Liver (tissue), 3 donors: ENCODE data around the gene SLC16A6.

Source experiments
- FOXA1 ChIP-seq: IDR thresholded peaks from 2 replicates; pipeline ENCODE4 v1.6.1; 2016; ENCODE audit warnings: antibody characterized with exemption
- HNF4A ChIP-seq, 2 donors: conservative IDR thresholded peaks; 2 replicates each; pipeline ENCODE4 v1.6.1; 2016; ENCODE audit warnings: antibody characterized with exemption in 2 of 2, mild to moderate bottlenecking in 2 of 2
- HNF4G ChIP-seq: IDR thresholded peaks from 2 replicates; pipeline ENCODE4 v1.6.1; 2016; ENCODE audit warnings: antibody characterized with exemption
- JUND ChIP-seq, 2 donors: IDR thresholded peaks; 2 replicates each; pipeline ENCODE4 v1.6.1; 2016; ENCODE audit warnings: antibody characterized with exemption in 2 of 2
- NR2F2 ChIP-seq: IDR thresholded peaks from 2 replicates; pipeline ENCODE4 v1.6.1; 2016; ENCODE audit warnings: antibody characterized with exemption
- RAD21 ChIP-seq, 2 donors: IDR thresholded peaks; 2 replicates each; pipeline ENCODE4 v1.6.1; 2016; ENCODE audit warnings: antibody characterized with exemption in 2 of 2, mild to moderate bottlenecking in 2 of 2
- TAF1 ChIP-seq: conservative IDR thresholded peaks from 2 replicates; pipeline ENCODE4 v1.6.1; 2016; ENCODE audit warnings: antibody characterized with exemption, mild to moderate bottlenecking
- YY1 ChIP-seq: IDR thresholded peaks from 2 replicates; pipeline ENCODE4 v1.6.1; 2016; ENCODE audit warnings: antibody characterized with exemption, mild to moderate bottlenecking
- TF ChIP-seq, protein P1 (sequence below): fragments of 150-350 bp; IDR thresholded peaks from 2 replicates; pipeline ENCODE4 v1.5.1; 2017; ENCODE audit warnings: improper control_type of control experiment, low read depth, low read length; ENCODE audit not compliant: missing input control
- TF ChIP-seq, protein P2 (sequence below): IDR thresholded peaks from 2 replicates; pipeline ENCODE4 v1.6.1; 2016; ENCODE audit warnings: antibody characterized with exemption
- TF ChIP-seq, protein P3 (sequence below): IDR thresholded peaks from 2 replicates; pipeline ENCODE4 v1.6.1; 2016; ENCODE audit warnings: antibody characterized with exemption, mild to moderate bottlenecking
- TF ChIP-seq, protein P4 (sequence below): IDR thresholded peaks from 2 replicates; pipeline ENCODE4 v1.6.1; 2016; ENCODE audit warnings: antibody characterized with exemption
- TF ChIP-seq, protein P5 (sequence below): IDR thresholded peaks from 2 replicates; pipeline ENCODE4 v1.6.1; 2016; ENCODE audit warnings: antibody characterized with exemption
- donor health status: healthy.
- donor health status: healthy.

DNA sequence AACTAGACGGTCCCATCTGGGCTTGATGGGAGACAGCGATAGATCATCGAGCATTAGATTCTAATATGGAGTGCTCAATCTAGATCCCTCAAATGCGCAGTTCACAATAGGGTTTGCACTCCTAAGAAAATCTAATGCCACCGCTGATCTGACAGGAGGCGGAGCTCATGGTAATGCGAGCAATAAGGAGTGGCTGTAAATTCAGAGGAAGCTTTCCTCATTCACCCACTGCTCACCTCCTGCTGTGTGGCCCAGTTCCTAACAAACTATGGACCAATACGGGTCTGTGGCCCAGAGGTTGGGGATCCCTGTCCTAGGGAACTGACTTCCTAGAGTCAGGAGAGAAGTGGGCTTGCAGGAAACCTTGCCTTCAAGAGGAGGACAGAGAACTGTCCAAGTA, 68.3 kb downstream of the SLC16A6 start:
- TF ChIP-seq, protein P1, sequence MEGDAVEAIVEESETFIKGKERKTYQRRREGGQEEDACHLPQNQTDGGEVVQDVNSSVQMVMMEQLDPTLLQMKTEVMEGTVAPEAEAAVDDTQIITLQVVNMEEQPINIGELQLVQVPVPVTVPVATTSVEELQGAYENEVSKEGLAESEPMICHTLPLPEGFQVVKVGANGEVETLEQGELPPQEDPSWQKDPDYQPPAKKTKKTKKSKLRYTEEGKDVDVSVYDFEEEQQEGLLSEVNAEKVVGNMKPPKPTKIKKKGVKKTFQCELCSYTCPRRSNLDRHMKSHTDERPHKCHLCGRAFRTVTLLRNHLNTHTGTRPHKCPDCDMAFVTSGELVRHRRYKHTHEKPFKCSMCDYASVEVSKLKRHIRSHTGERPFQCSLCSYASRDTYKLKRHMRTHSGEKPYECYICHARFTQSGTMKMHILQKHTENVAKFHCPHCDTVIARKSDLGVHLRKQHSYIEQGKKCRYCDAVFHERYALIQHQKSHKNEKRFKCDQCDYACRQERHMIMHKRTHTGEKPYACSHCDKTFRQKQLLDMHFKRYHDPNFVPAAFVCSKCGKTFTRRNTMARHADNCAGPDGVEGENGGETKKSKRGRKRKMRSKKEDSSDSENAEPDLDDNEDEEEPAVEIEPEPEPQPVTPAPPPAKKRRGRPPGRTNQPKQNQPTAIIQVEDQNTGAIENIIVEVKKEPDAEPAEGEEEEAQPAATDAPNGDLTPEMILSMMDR: no peak
- TF ChIP-seq, protein P2, sequence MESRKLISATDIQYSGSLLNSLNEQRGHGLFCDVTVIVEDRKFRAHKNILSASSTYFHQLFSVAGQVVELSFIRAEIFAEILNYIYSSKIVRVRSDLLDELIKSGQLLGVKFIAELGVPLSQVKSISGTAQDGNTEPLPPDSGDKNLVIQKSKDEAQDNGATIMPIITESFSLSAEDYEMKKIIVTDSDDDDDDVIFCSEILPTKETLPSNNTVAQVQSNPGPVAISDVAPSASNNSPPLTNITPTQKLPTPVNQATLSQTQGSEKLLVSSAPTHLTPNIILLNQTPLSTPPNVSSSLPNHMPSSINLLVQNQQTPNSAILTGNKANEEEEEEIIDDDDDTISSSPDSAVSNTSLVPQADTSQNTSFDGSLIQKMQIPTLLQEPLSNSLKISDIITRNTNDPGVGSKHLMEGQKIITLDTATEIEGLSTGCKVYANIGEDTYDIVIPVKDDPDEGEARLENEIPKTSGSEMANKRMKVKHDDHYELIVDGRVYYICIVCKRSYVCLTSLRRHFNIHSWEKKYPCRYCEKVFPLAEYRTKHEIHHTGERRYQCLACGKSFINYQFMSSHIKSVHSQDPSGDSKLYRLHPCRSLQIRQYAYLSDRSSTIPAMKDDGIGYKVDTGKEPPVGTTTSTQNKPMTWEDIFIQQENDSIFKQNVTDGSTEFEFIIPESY: no peak
- no peak for TF ChIP-seq TAF1
- no peak for TF ChIP-seq YY1
- TF ChIP-seq, protein P3, sequence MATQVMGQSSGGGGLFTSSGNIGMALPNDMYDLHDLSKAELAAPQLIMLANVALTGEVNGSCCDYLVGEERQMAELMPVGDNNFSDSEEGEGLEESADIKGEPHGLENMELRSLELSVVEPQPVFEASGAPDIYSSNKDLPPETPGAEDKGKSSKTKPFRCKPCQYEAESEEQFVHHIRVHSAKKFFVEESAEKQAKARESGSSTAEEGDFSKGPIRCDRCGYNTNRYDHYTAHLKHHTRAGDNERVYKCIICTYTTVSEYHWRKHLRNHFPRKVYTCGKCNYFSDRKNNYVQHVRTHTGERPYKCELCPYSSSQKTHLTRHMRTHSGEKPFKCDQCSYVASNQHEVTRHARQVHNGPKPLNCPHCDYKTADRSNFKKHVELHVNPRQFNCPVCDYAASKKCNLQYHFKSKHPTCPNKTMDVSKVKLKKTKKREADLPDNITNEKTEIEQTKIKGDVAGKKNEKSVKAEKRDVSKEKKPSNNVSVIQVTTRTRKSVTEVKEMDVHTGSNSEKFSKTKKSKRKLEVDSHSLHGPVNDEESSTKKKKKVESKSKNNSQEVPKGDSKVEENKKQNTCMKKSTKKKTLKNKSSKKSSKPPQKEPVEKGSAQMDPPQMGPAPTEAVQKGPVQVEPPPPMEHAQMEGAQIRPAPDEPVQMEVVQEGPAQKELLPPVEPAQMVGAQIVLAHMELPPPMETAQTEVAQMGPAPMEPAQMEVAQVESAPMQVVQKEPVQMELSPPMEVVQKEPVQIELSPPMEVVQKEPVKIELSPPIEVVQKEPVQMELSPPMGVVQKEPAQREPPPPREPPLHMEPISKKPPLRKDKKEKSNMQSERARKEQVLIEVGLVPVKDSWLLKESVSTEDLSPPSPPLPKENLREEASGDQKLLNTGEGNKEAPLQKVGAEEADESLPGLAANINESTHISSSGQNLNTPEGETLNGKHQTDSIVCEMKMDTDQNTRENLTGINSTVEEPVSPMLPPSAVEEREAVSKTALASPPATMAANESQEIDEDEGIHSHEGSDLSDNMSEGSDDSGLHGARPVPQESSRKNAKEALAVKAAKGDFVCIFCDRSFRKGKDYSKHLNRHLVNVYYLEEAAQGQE: no peak
- TF ChIP-seq HNF4G: no peak
- no peak for TF ChIP-seq RAD21 (IDR thresholded peaks at IDR 0.05)
- TF ChIP-seq NR2F2: no peak
- TF ChIP-seq JUND (IDR thresholded peaks at IDR 0.05): no peak
- no peak for TF ChIP-seq HNF4A (conservative IDR thresholded peaks at IDR 0.05)
- TF ChIP-seq, protein P4, sequence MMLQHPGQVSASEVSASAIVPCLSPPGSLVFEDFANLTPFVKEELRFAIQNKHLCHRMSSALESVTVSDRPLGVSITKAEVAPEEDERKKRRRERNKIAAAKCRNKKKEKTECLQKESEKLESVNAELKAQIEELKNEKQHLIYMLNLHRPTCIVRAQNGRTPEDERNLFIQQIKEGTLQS: no peak
- no peak for TF ChIP-seq FOXA1
- TF ChIP-seq, protein P5, sequence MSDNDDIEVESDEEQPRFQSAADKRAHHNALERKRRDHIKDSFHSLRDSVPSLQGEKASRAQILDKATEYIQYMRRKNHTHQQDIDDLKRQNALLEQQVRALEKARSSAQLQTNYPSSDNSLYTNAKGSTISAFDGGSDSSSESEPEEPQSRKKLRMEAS: no peak
